HG02798 (cell line): ENCODE measurements around the gene ASB3.
"Not testable (repeated sequence)": the region's sequence is repeated elsewhere in the genome, so short reads cannot be mapped to it uniquely, and the experiment has no call there.

Experiments
- ATAC-seq: cut with Tn5 transposase; IDR thresholded peaks from one replicate; pipeline ENCODE4 v1.9.1; 2021; ENCODE audit warnings: mild to moderate bottlenecking; ENCODE audit not compliant: unreplicated experiment, poor library complexity

ASB3 gene, protein sequence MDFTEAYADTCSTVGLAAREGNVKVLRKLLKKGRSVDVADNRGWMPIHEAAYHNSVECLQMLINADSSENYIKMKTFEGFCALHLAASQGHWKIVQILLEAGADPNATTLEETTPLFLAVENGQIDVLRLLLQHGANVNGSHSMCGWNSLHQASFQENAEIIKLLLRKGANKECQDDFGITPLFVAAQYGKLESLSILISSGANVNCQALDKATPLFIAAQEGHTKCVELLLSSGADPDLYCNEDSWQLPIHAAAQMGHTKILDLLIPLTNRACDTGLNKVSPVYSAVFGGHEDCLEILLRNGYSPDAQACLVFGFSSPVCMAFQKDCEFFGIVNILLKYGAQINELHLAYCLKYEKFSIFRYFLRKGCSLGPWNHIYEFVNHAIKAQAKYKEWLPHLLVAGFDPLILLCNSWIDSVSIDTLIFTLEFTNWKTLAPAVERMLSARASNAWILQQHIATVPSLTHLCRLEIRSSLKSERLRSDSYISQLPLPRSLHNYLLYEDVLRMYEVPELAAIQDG

DNA sequence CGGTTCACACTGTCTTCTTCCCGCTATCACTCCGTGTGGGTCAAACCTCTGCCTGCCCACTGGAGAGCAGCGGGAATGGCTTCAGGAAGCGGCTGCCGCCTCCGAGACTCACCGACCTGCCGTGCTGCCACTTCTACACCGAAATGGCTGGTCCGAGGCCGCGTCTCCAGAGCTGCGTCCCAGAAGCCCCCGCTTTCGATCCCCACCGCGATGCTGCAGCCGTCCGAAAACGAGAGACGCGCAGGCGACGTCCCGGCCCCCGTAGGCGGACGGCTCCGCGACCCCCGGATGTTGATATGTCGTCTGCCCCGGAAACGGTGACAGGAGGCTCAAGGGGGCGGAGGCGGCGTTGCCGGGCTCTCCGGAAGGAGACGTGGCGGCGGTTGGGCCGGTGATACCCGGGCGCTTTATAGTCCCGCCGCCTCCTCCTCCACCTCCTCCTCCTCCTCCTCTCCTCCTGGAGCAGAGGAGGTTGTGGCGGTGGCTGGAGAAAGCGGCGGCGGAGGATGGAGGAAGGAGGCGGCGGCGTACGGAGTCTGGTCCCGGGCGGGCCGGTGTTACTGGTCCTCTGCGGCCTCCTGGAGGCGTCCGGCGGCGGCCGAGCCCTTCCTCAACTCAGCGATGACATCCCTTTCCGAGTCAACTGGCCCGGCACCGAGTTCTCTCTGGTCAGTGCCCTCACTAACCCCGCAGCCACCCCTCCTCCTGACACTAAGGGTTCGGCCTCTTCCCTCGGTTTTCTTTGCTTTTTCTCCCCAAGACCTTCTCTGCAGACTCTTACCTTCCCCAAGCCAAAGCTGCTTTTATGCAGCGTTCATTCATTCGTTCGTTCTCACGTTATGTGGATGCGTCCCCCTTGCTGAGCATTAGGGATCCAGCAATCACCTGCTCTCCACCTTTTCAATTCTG, at the start of gene ASB3, which contains the start of gene ERLEC1:
Gene ASB3 (minus strand): TSS at position 249 of the 909 bp plus-strand sequence. CDS start 21,381 bp downstream, outside the sequence.
Gene ERLEC1 (plus strand): TSS at position 340 of the 909 bp plus-strand sequence. CDS start 167 bp downstream, at position 507.
- peak; percentile 97 for ATAC-seq

DNA sequence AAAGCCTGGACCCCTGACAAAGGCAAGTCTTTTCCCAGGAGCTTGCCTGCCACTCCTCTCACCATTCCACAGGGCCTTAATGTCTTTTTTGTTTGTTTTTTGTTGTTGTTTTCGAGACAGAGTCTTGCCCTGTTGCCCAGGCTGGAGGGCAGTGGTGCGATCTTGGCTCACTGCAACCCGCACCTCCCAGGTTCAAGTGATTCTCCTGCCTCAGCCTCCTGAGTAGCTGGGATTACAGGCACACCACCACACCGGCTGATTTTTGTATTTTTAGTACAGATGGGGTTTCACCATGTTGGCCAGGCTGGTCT, 43.2 kb upstream of the ASB3 start:
- not testable (repeated sequence) for ATAC-seq

DNA sequence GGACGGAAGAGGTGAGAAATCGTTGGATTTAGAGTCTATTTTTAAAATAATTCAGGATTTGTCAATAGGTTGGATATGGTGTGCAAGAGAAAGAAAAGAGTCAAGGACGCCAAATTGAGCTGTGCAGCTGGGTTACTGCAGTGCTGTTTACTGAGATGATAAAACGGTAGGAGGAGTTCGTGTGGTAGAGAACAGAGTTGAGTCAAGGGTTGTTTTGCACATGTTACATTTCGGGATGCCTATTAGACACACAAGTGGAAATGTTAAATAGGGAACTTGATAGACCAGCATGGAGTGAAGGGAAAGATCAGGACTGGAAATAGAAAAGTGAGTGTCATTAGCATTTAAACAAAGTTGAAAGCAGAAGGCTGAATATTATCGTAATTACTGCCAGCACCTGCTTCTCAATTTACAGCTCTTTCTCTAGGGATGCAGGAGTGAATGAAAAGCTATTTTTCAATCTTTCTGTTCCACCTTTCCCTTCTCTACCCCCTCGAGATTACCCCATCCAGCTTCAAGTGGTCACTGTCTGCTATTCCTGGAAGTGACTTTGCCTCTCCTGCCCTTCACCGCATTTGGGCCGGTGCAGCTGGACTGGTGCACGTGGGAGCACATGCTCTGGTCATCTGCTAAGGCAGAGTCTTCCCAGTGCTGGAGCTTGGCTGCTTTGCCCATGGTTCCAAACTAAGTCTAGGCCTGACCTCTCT, 42.7 kb upstream of the ASB3 start:
- no peak for ATAC-seq

DNA sequence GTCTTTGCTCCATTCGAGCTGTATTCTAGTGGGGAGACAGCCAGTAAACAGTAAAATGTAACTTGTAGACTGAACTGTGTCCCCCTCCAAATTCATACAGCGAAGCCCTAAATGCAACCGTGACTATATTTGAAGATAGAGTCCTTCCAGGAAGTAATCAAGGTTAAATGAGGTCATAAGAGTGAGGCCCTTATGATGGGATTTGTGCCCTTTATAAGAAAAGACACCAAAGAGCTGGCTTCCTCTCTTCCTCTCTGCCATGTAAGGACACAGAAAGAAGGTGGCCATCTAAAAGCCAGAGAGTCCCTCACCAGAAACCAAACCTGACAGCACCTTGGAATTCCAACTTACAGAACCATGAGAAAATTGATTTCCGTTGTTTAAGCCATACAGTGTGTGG, 41.6 kb upstream of the ASB3 start:
- ATAC-seq = no peak

DNA sequence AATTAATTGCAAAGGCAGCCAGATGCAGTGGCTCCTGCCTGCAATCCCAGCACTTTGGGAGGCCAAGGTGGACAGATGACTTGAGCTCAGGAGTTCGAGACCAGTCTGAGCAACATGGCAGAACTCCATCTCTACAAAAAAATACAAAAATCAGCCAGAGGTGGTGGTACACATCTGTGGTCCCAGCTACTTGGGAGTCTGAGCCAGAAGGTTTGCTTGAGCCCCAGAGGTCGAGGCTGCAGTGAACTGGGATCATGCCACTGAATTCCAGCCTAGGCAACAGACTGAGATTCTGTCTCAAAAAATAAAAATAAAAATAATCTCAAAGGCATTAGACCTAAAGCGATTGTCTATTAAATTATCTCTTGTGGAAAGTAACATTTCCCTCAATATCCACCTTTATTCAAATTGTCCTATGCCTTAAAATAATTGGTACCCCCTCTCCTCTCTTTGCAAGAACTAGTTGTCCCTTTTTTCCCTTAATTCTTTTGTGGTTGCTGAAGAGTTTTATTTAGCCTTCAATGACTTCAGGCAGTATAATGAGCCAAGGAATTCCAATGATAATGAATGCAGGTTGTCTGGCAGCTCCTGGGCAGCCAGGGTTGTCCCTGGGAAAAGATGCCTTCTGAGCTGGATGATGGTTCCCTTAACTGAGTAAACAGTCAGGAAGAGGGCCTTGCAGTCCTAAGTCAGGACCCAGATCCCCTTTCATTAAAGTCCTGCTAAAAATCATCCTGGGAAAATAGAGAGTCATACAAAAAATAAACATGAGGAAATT, 40.8 kb upstream of the ASB3 start:
- ATAC-seq = no peak

DNA sequence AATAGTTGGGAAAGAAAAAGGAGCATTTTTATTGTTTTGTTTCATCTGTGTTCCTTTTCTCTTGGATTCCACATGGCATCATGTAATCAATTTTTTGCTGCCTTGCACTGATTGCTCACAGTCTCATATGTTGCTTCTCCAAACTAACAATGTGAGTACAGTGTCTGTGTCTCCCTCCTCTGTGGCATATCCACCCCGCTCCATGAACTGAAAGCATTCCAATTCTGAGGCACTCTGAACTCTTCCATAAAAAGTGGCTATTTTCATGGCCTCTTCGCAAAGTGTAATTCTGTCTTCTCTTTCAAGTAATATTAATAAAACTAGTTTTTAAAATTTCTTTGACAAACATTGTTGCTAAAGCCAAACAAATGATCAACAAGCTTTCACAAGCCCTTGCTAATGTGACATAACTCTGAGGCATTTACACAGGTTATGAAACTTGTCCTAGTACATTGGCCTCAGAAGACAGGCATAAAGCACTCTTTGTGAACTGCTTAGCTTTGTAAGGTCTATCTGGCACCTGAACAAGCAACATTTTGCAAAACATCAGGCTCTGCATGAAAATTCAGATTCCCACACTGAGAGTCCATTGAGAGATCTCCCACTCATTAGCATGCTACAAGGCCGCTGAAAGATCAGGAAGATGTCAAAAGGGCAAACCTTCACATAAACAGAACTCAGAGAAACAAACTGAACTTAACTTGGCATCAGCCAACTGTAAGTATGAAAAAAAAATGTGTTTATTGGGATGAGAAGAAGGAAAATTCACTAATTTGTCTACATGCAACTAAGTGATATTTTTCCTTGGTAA, 40.0 kb upstream of the ASB3 start:
- no peak for ATAC-seq

DNA sequence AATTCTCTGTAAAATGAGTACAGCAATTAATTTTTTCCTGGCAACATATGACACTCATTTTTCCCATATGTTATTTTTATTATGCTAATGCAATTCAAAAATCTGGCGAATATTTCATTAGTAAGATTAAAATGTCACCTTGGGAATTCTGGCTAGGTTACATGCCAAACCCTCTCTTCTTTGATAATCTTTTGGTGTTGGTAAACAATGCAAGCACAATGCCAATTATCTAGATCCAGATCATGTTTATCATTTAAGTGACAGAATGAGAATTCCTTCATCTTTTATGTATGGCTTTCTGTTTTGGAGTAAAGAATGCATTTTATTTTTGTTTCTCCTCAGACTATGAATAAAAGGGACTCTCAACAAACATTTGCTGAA, 39.3 kb upstream of the ASB3 start:
- no peak for ATAC-seq

DNA sequence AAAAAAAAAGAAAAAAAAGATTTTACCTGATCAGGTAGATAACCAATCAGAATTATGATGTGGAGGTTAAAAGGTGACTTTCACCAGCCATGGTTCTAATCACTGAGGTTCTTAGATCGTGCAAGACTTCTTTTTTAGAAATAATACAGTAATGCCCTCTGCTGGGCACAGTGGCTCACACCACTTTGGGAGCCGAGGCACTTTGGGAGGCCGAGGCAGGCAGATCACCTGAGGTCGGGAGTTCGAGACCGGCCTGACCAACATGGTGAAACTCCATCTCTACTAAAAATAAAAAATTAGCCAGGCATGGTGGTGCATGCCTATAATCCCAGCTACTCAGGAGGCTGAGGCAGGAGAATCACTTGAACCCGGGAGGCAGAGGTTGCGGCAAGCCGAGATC, 36.9 kb upstream of the ASB3 start:
- peak; percentile 42 for ATAC-seq

DNA sequence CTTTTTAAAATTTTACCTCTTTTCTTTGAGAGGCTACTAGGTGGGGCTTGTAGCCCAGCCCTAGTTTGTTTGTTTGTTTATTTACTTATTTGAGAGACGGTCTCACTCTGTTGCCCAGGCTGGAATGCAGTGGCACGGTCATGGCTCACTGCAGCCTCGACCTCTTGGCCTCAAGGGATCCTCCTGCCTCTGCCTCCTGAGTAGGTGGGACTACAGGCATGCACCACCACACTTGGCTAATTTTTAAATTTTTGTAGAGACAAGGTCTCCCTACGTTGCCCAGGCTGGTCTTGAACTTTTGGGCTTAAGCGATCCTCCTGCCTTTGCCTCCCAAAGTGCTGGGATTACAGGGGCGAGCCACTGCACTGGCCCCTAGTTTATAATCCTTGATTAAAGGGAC, 35.1 kb upstream of the ASB3 start:
- ATAC-seq = no peak

DNA sequence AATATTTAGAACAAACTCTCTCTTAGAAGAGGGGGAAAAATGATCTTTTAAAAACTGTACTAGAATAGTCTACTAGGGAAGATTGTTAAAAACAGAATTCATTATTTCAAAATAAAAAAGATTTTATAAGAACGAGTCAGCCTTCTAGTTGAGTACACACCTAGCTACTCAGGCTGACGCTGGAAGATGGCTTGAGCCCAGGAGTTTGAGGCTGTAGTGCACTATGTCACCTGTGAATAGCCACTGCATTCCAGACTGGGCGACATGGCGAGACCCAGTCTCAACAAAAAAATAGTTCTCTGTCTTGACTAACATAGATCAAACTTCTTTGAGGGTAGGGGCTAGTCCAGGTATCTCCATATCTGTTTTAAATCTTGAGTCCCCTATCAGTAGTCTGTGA, 34.0 kb upstream of the ASB3 start:
- no peak for ATAC-seq

DNA sequence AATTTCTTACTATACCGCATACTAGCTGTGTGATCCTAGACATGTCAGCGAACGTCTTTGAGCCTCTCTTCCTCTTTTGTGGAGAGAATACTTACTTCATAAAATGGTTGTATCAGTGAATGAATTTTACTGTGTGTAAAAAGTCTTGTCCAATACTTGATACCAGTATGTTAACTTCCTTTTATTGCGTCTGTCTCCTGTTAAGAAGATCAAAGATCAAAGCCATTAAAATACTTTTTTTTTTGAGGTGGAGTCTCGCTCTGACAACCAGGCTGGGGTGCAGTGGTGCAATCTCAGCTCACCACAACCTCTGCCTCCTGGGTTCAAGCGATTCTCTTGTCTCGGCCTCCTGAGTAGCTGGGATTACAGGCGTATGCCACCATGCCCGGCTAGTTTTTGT, 33.3 kb upstream of the ASB3 start:
- ATAC-seq = no peak

DNA sequence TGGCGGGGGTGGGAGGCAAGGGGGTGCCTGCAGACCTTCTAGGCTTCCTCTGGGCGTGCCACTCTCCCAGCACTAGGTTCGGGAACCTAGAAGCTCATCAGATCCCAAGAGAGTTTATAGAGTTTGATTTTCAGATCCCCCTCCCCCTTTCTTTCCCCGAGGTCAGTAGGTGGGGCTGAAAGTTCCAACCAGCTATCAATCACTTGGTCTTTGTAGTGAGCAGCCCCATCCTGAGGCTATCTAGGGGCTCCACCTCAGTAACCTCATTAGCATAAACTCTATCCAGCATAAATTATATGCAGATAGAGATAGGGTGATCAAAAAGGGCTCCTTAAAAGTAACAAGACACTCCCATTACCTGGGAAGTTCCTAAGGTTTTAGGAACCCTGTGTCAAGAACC, 32.9 kb upstream of the ASB3 start:
- ATAC-seq = no peak

DNA sequence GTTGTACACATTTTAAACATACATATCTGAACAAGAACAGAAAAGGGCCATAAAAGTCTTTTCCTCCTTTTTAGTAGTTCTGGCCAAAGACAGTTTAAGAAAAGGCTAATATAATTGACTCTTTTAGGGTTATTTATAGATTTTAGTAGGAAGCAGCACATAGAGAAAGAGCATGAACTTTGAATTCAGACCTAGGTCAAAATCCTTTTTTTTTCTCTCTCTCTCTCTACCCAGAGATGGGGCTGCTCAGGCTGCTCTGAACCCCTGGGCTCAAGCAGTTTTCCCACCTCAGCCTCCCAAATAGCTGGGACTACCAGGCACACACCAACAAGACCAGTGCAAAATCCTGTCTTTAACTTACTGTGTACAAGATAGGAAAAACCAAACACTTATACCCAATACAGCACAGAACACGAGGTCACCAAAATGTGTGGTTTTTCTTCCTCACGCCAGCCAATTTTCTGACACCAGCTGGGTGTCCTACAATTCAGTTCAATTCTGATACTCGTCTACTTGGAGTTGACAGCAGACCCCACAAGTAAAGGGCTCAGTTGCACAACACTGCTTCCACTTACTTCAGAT, 32.2 kb upstream of the ASB3 start:
- ATAC-seq = no peak

DNA sequence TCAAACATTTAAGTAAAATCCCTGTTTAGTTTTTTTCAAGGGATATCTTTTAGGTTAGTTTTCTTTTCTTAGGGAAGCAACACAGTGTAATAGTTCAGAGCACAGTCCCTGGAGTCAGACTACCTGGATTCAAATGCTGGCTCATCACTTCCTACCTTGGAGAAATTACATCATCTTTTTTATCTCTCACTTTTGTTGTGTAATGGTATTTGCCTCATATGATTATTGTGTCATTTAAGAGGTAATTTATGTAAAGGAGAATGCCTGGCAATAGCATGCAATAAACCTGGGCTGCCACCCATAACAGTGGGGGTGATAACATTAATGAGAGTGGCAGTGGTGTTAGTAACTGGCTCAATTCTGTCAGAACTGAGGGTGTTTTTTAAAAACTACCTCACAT, 26.4 kb upstream of the ASB3 start:
- ATAC-seq = no peak

DNA sequence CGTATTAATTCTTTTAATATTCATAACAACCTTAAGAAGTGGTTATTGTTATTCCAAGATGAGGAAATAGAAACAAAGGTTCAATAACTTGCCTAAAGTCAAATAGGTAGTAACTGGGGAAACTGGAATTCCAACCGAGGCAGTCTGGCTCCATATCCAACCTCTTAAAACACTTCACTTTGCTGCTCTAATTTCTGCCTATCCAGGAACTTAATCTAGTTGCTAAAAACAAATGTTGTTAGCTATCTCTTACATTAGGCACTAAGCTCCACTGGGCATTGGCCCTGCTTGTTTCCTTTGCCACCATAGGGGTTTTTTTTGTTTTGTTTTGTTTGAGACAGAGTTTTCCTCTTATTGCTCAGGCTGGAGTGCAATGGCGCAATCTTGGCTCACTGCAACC, 24.8 kb upstream of the ASB3 start:
- ATAC-seq = no peak

DNA sequence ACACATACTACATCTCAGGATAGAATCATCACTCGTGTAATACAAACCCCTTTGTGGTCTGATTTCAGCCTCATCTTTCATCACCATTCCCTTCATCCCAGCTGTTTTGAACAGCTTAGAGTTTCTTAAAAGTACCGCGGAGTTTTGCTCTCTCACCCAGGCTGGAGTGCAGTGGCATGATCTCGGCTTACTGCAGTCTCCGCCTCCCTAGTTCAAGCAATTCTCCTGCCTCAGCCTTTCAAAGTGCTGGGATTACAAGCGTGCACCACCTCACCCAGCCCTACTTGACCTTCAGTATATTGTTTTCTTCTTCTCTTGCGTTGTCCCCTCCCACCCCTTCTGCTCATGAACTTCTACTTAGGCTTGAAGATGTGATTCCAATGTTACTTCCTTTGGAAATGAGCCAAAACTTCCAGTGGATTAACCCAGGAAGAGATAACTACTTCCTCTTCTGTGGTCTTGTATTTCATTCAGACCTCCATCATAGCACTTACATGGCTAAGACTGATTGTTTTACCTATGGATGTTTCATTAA, 15.9 kb upstream of the ASB3 start:
- no peak for ATAC-seq

DNA sequence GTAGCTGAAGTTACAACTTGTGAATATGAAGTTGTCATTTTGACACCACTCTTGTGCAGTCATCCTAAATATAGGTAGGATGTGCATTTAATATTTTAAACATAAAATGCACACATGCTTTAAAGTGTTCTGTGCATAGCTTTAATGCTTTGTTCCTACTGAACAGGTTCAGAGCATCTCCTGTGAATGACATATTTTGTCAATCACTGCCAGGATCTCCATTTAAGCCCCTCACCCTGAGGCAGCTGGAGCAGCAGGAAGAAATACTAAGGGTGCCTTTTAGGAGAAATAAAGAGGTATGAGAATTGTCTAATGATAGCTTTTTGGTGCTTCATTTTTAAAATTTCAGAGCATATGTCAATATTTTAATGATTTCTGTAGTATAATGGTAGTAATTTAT, 14.8 kb upstream of the ASB3 start:
- ATAC-seq = no peak

DNA sequence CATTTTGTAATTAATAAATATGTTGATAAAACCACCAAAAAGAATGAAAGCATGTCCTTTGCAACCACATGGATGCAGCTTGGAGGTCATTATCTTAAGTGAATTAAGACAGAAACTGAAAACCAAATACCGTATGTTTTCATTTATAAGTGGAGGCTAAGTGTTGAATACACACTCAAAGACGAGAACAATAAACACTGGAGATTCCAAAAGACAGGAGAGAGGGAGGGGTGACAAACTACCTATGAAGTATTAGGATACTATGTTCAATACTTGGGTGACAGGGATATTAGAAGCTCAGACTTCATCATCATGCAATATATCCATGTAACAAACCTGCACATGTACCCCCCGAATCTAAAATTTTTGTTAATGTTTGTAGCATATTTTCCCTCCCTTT, 7.1 kb upstream of the ASB3 start:
- ATAC-seq = no peak

DNA sequence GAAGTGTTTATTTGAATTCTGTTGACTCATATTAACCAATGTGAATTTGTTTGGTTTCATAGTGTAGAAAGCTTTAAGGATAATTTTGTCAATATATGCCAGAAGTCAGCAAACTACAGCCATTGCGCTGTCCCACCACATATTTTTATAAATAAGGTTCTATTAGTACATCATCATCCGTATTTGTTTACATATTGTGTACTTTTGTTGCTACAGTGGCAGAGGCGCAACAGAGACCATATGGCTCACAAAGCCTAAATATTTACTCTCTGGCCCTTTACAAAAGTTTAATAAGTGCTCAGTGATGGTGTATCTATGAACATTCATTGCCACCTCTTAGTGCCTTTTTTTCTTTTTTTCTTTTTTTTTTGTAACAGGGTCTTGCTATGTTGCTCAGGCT, 6.5 kb upstream of the ASB3 start:
- no peak for ATAC-seq
